HUES6 (cell line): ENCODE results near the gene GCLC.

Source experiments
- H3K27ac ChIP-seq: 2 replicates; pipeline ENCODE4 v1.7.0; 2013; ENCODE audit warnings: low read depth, mild to moderate bottlenecking, low read length, inconsistent platforms
- H3K27me3 ChIP-seq: 2 replicates; pipeline ENCODE4 v1.6.1; 2013; ENCODE audit warnings: low read length; ENCODE audit not compliant: control insufficient read depth, insufficient read depth
- H3K36me3 ChIP-seq: 2 replicates; pipeline ENCODE4 v1.6.1; 2013; ENCODE audit warnings: low read length; ENCODE audit not compliant: control insufficient read depth, insufficient read depth
- H3K4me1 ChIP-seq: 2 replicates; pipeline ENCODE4 v1.6.1; 2013; ENCODE audit warnings: low read length; ENCODE audit not compliant: control insufficient read depth, insufficient read depth
- H3K4me3 ChIP-seq: 2 replicates; pipeline ENCODE4 v1.5.1; 2013; ENCODE audit warnings: low read depth, low read length
- H3K9ac ChIP-seq: one replicate; pipeline ENCODE4 v1.6.1; 2013; ENCODE audit warnings: mild to moderate bottlenecking, low read length
- H3K9me3 ChIP-seq: 2 replicates; pipeline ENCODE4 v1.6.1; 2013; ENCODE audit warnings: low read depth, low read length; ENCODE audit not compliant: control insufficient read depth, insufficient read depth

Gene GCLC

DNA sequence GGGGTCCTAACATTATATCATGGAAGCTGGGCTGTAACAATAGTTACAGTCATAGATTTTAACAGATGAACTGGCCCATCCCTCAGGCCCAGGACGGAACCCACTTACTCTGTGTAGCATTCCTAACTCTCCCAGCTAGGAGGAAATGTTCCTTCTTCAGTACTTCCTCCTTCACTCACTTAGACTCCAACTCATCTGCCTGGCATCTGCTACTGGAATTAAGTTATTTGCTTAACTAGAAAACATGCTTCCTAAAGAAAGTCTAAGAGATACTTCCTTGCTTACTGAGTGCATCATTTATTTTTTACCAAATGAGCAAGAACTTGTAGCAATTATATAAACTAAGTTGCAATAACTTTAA, 20.5 kb downstream of the GCLC start:
- Histone ChIP-seq H3K27me3 (no peaks in the 10 kb centered on the region), H3K9ac (no peak overlapping the region), H3K27ac (no peak overlapping the region), H3K4me3 (no peak overlapping the region), H3K4me1 (peaks cover 39% of the 10 kb centered on the region), H3K36me3 (peaks cover 16% of the 10 kb centered on the region), H3K9me3 (no peaks in the 10 kb centered on the region)

DNA sequence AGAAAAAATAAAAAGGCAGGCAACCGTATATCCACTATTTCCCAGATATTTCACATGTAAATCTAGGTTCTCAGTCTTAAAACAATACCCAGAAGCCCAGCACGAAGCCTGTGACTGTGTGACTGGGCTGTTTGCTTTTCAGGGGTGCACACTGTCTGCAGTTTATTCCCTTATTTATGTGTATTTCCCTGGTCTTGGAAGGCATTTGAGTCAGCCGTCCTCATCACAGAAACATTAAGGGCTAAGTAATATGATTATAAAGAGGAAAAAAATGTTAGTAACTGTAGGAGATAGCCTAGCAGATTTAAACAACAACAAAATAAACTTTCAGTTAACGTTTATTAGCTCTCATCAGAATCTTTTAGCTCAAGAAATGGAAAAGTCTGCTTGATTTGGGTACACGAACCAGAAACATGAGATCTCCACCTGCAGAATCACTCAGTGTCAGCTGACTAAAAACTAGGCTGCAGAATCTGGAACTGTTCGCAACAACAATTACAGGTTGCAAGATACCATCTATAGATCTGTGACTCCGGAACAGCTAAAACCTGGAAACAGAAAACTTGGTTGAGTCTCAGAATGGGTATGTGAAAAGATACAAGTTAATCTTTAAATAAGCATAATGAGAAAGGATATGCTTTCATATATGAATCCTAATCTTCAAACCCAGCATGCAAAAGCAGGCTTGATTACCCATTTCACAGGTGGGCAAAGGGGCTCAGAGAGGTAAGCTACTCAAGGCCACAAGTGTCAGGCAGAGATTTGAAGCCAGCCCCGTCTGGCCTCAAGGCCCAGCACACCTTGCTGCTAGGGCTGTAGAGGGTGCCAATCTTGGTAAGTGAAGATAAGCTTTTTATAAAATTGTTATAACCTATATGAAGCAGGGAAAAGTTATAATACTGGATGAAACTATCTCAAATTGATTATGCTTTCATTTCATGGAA, 21.1 kb downstream of the GCLC start:
- H3K9me3 ChIP-seq, result no peaks in the 10 kb centered on the region
- no peak overlapping the region for H3K27ac ChIP-seq
- no peaks in the 10 kb centered on the region for H3K27me3 ChIP-seq
- H3K9ac ChIP-seq, result no peak overlapping the region
- peaks cover 35% of the 10 kb centered on the region for H3K4me1 ChIP-seq
- no peak overlapping the region for H3K4me3 ChIP-seq
- peaks cover 21% of the 10 kb centered on the region for H3K36me3 ChIP-seq

DNA sequence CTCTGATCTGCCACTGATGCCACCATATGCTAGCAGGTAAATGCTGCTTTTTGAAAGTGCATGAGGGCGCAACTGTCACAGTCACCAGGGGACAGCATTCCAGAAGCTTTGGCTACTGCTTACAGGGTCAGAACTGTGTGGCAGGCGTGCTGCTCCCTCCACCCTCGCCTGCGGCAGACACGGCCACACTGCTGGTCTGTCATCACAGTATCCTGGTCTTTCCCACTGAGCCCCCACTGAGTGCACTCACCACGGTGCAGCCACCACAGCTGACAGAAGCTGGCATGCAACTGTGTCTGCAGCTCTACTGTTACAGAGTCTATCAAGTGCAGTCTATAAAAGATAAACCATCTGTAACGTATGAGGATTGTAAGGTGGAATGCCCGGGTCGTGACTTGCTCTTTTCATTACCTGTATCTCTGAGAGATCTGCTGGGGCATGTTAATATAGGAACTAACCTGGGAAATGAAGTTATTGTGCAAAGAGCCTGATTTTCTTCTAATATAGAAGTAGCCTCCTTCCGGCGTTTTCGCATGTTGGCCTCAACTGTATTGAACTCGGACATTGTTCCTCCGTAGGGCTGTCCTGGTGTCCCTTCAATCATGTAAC, 24.5 kb downstream of the GCLC start:
- H3K36me3 ChIP-seq, result peaks cover 38% of the 10 kb centered on the region
- no peak overlapping the region for H3K9ac ChIP-seq

DNA sequence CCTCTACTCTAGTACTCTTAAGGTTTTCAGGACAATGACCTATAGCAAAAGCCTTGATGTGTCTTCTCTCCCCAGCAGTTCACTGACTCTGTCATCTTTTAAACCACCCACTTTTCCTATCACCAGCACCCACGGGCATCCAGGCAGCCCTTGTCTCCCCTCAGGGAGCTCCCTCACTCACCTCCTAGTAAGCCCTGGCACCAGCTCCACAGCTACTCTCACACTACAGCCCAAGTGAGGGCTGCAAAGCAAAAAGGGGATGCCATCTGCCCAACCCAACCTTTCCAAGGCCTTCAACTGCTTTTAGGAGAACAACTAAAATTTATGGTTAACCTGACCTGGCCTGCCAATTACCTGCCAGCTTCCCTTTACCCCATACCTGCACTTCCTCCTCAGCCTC, 26.0 kb downstream of the GCLC start:
- Histone ChIP-seq H3K4me3 (no peak overlapping the region), H3K27me3 (no peaks in the 10 kb centered on the region), H3K27ac (no peak overlapping the region), H3K36me3 (peaks cover 53% of the 10 kb centered on the region), H3K9me3 (no peaks in the 10 kb centered on the region), H3K9ac (no peak overlapping the region), H3K4me1 (no peaks in the 10 kb centered on the region; the same call in 1 of the 2 replicates)

More for the DNA sequence above, 24.5 kb downstream of the GCLC start:
- Histone ChIP-seq H3K27ac (no peak overlapping the region), H3K9me3 (no peaks in the 10 kb centered on the region), H3K4me3 (no peak overlapping the region), H3K4me1 (peaks cover 15% of the 10 kb centered on the region), H3K27me3 (no peaks in the 10 kb centered on the region)

DNA sequence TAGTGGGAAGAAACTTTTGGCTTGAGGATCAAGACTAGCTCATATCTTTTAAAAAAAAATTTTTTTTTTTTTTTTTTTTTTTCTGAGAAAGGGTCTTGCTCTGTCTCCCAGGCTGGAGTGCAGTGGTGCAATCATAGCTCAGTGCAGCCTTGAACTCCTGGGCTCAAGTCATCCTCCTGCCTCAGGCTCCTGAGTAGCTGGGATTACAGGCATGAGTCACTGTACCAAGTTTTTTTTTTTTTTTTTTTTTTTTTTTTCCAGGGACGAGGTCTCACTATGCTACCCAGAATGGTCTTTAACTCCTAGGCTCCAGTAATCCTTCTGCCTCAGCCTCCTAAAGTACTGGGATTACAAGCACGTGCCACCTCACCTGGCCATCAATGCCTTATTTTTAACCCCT, 27.9 kb downstream of the GCLC start:
- Histone ChIP-seq H3K27me3 (no peaks in the 10 kb centered on the region), H3K9ac (no peak overlapping the region), H3K36me3 (peaks cover 70% of the 10 kb centered on the region), H3K4me1 (no peaks in the 10 kb centered on the region), H3K27ac (no peak overlapping the region), H3K9me3 (no peaks in the 10 kb centered on the region), H3K4me3 (no peak overlapping the region)

DNA sequence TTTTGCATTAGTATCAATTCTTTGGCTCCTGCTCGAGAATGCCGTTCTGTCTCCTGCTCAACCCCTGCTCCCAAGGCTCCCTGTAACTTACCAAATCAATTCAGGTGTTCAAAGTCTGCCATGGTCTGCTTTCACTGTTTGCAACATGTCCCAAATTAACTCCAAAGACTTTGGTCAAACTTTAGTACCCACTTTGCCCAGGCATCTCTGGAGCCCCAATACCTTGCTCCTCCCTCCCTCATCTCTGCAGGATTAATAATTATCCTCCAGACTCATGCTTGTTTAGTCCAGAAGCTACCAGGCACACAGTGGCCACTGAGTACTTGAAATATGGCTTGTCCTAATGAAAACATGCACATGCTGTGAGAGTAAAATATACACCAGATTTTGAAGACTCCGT, 30.2 kb downstream of the GCLC start:
- Histone ChIP-seq H3K9ac (no peak overlapping the region), H3K27me3 (no peaks in the 10 kb centered on the region), H3K36me3 (peaks cover 72% of the 10 kb centered on the region), H3K27ac (no peak overlapping the region), H3K9me3 (no peaks in the 10 kb centered on the region), H3K4me1 (no peaks in the 10 kb centered on the region), H3K4me3 (no peak overlapping the region)

DNA sequence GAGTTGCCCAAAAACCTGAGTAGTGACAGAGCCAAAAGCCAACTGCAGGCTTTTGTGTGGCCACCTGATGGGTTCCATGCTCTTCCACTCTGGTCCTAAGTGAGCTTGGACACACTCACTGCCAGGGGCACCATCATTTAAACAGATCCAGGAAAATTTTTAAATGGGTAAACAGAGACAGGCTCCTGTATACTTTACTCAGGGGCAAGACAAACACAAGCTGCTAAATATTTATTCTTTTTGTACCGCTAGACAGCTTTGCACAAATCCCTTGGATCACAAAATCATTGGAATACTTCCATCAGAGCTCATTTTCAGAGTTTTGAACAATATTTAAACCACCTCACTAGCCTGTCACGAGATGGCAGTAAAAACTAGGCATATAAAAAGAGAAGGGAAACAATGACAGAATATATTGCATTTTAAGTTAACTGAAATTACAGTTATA, 31.4 kb downstream of the GCLC start:
- Histone ChIP-seq H3K4me3 (no peak overlapping the region), H3K36me3 (peaks cover 73% of the 10 kb centered on the region), H3K27ac (no peak overlapping the region), H3K9me3 (no peaks in the 10 kb centered on the region), H3K4me1 (no peaks in the 10 kb centered on the region), H3K9ac (no peak overlapping the region), H3K27me3 (no peaks in the 10 kb centered on the region)

DNA sequence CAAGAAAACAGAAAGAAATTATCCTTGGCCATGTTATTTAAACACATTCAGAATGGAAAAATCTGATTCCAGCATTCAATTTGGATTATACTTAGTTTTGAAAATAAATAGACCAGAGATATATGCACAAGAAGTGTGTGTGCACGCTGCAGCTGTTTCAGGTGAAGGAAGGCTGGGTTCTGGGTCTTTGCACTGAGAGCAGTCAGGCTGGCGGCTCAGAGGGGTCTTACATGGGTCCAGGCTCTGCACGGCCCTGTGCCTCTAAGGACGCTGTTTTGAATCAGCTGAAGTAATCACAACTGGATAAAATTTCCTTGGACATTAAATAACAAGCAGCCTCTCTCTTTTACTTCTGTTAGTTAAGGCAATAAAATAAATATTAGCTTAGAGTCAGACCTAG, 31.8 kb downstream of the GCLC start:
- no peaks in the 10 kb centered on the region for H3K27me3 ChIP-seq
- H3K4me1 ChIP-seq, result no peaks in the 10 kb centered on the region
- H3K9ac ChIP-seq, result no peak overlapping the region
- peaks cover 76% of the 10 kb centered on the region for H3K36me3 ChIP-seq
- H3K27ac ChIP-seq, result no peak overlapping the region
- H3K9me3 ChIP-seq, result no peaks in the 10 kb centered on the region
- H3K4me3 ChIP-seq, result no peak overlapping the region

DNA sequence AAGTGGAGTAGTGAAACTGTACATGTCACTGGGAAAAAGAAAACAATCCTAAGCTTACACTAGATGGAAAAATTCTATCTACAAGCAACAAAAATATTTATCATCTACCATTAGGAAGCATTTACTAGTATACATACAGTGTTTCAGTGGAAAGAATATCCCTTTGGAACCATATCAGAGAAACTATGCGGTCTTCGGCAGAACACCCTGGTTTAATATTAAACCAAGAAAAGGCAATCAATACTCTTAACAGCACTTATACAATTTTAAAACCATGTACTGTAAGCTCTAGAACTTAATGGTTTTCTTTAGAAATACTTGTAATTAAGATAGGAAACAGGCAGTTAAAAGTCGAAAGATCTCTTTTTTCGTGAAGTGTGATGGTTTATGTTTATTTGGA, 32.3 kb downstream of the GCLC start:
- Histone ChIP-seq H3K27ac (no peak overlapping the region), H3K9me3 (no peaks in the 10 kb centered on the region), H3K4me1 (no peaks in the 10 kb centered on the region), H3K36me3 (peaks cover 79% of the 10 kb centered on the region), H3K27me3 (no peaks in the 10 kb centered on the region), H3K4me3 (no peak overlapping the region), H3K9ac (no peak overlapping the region)

DNA sequence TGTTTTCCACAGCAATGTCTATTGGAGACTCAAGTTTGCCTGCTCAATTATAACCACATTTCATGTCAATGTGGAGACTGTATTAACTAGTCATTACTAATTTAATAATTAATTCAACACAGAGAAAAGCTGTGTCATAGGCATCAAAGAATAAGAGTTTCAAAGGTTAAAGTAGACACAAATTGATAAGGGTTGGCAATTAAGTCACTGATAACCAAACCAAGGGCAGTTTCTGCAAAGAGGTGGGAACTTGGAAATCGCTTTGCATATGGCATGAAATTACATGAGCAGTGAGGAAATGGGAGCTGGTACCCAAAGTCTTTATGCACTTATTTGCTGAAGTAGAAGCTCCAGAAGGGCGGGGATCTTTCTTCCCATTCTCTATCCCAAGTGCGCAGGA, 34.2 kb downstream of the GCLC start:
- Histone ChIP-seq H3K9me3 (no peaks in the 10 kb centered on the region), H3K36me3 (peaks cover 86% of the 10 kb centered on the region), H3K4me3 (no peak overlapping the region), H3K27ac (no peak overlapping the region), H3K4me1 (no peaks in the 10 kb centered on the region), H3K27me3 (no peaks in the 10 kb centered on the region), H3K9ac (no peak overlapping the region)

DNA sequence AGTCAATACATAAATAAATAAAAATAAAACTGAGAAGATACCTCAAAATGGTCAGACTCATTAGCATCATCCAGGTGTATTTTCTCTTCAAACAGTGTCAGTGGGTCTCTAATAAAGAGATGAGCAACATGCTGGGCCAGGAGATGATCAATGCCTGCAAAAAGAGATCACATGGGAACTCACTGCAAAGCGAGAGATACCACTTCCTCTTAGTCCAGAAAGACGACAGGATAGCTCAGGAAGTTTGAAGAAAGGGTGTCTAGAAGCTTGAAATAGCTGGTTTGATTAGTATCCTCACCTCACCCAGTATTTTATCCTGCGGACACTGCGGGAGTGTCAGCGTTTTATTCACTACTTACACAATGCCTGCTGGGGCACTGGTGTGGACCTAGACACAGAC, 38.0 kb downstream of the GCLC start:
- no peaks in the 10 kb centered on the region for H3K27me3 ChIP-seq
- no peaks in the 10 kb centered on the region for H3K4me1 ChIP-seq
- no peaks in the 10 kb centered on the region for H3K9me3 ChIP-seq
- no peak overlapping the region for H3K4me3 ChIP-seq
- peaks cover 85% of the 10 kb centered on the region for H3K36me3 ChIP-seq
- no peak overlapping the region for H3K27ac ChIP-seq
- no peak overlapping the region for H3K9ac ChIP-seq
